HG03342 (cell line): ENCODE data around the gene RELL1.
"Not testable (repeated sequence)": the region's sequence is repeated elsewhere in the genome, so short reads cannot be mapped to it uniquely, and the experiment has no call there.

Source experiments
- ATAC-seq: cut with Tn5 transposase; IDR thresholded peaks from one replicate; pipeline ENCODE4 v1.9.1; 2021; ENCODE audit warnings: mild to moderate bottlenecking, moderate library complexity; ENCODE audit not compliant: unreplicated experiment

RELL1 gene

GRCh38 chr4:37693450-37694190 lies 7.4 kb upstream of the RELL1 start:
- ATAC-seq = no peak

GRCh38 chr4:37693030-37693429 lies 6.9 kb upstream of the RELL1 start:
- ATAC-seq = no peak

- ATAC-seq = no peak
Measured at GRCh38 chr4:37690976-37691375, 4.8 kb upstream of the RELL1 start.

DNA sequence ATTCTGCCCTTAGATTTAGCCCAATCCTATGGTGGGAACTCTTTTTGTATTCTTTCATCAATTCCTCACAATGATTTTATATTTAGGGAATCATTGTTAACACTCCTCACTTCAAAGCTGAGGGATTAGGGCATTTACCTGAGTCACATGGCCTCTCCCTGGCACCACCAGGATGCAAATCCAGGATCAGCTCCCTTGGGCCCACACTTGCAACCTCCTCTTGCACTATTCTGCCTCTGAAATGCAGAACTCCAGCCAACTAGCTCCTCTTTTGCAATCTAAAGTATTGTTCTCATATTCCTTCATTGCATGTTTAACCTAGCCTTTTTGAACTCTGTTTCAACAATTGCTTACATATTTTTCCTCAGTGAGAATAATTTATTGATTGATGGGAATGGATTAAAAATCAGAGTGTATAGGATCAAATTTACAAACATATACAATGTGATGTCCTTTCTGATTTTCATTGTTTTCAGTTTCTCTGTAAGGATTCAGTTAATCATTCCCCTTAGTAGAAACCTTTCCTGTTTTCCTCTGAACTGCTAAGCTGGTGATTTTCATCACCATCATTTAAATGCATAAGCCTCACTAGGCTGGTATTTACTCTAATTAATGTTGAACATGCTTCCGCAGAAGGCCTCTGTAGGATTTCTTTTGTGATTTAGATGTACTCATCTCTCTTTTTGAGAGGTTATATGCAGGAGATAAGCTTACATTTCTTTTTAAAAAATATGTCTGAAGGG lies 3.3 kb upstream of the RELL1 start:
- no peak for ATAC-seq

GRCh38 chr4:37687681-37688080 lies 1.5 kb upstream of the RELL1 start:
- ATAC-seq = no peak

DNA sequence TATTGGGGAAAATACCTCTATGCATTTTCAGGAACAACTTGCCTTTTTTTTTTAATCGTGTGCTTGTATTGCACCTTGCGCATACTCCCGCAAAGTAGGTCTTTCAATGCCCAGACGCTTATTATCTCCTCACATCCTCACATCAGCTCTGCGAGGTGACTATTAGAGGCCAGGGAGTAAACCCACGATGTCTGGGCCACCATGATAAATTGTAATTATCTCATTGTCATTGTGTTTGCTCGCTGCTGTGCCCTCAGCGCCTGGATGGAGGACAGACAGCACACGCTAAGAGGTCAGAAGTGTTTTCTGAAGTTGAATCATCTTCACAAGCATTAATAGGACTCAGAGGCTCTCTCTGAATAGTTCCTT lies 1.0 kb upstream of the RELL1 start:
- ATAC-seq = no peak

GRCh38 chr4:37685823-37686372 lies 278 bp downstream of the RELL1 start:
- ATAC-seq = peak; percentile 11

DNA sequence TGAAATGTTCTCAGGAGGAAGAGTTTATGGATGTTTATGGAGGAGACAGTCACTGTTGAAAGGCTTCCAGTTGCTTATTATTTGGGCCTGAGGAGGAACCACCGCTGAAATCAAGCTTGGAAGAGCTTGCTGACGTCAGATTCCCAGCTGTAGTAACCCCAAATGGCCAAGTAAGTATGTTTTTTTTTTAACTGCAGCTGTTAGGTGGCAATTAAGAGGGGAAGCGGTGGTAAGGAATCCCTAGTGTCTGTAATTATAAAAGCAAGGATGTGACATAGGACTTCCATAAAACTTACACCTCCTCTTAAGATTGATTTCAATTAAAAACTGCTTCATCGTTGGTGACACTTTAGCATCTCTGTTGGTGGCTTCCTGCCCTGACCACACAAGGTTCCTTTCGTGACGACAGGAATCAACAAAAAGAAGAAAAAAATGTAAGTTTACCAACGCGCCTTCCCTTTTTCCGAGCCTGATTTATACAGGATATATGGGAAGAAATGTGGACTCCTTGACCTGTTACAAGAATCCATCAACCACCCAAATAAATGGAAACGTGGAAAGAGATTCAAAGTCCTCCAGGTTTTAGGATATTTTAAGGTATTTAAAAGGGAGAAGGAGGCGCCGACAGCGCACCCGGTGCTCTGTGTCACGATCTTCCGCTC lies 884 bp downstream of the RELL1 start:
- no peak for ATAC-seq

DNA sequence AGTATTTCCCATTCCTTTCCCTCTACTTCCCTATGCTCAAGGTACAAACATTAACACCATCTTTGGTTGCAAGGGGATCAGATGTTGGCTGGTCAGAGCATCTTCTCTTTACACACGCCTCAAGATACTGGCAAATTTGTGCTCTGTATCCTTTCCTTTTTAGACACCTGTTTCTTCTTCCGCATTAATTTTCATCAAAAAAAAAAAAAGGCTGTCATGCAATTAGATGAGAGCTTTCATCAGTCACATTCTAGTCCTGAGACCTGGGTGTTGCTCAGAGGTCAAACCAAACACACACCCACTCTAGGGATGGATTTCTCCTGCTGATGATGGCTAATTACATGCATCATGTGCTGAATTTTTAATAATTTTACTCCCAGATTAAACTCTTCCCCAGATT lies 2.0 kb downstream of the RELL1 start:
- no peak for ATAC-seq

GRCh38 chr4:37682701-37683401 lies 3.3 kb downstream of the RELL1 start:
- ATAC-seq = peak; percentile 17

DNA sequence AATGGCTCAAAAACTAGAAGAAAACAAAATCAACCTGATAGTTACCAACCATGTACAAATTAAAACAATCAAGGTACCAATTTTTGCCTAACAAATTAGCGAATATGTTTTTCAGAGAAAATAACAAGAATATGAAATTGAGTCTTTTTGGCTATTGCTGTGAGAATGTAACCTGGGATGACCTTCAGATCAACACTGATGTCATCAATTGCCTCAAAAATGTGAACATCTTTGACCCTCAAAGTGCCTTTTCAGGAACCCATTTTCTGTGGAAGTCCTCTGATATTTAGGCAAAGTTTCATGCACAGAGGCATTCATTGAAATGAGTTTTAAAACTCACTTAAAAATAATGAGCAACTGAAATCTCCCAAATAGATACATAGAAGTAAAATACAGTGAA lies 6.1 kb downstream of the RELL1 start:
- ATAC-seq = no peak

DNA sequence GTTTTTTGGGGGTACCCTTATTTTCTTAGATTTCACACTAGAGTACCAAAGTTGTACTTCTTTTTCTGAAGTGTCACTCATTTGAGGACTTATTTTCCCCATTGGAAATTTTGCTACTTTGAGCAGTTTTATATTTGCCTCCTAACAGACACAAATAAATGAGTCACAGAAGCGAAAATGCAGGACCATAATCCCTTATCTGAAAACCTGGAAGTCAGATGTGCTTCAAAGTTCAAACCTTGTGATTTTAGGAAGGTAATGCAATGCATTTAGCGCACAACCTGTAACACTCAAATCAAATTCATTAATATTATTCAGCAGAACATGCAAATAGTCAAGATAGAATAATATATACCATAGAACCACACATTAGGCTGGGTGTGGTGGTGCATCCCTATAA lies 6.9 kb downstream of the RELL1 start:
- no peak for ATAC-seq

DNA sequence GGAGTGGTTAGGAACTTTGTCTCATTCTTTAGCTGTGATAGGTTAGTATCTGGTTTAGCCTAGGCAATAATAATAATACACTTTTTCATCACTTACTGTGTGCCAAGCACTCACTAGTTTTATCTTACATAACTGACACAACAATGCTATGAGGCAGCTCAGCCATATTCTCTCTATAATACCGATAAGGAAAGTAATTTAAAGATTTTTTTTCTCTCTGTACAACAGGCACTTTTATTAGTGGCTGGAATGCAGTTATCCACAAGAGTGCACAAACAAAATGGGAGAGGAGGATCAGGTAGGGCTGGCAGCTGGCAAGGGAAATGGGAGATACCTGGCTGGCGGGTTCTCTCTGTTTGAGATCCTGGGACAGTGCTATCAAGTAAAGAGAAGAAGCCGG lies 7.6 kb downstream of the RELL1 start:
- ATAC-seq = no peak

GRCh38 chr4:37675587-37676290 lies 10.4 kb downstream of the RELL1 start:
- ATAC-seq = peak; percentile 91

DNA sequence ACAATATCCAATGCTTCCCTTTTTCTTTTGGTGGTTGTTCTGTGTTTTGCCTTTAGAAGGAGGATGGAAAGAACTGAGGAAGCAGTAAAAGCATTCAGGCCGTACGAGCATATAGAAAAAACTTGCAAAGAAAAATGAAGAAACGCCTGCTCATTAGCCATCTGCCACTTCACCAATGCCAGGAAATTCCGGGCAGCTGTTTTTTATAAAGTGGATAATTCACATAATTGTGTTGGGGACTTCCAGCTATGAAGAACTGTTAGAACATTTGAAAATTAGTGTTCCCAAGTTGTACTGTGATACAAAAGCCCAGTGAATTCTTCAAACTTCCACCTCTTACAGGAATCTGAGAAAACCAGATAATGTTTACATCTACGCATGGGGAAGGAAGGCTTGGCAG lies 11.7 kb downstream of the RELL1 start:
- no peak for ATAC-seq

DNA sequence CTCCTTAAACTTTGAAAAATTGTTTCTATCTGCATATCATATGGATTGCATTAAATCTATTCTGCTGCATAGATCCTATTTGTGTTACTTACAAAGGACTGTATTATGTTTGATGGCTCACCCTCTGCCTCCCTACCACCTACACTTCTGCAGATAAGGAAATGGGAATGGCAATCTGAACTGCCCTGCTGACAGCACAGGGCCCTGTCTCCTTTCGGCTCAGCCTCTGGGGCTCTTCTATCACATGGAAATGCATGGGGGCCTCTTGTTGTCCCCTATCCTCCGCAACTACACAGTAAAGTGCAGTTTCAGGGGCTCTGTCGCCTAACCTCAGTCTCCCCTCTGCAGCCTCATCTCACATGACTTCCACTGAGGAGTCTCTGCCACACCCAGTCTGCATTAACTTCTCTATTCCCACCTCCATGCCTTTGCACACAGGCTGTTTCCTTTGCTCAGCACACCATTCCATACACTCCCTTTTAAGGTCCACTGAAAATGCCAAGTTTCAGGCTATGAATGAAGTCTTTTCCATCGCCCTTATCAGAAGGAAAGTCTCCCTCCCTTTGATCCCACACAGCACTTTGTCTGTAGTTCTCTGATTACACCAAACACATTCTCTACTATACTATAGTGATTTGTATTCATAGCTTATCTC lies 12.5 kb downstream of the RELL1 start:
- no peak for ATAC-seq

- ATAC-seq = no peak
Measured at GRCh38 chr4:37671072-37671471, 15.1 kb downstream of the RELL1 start.

DNA sequence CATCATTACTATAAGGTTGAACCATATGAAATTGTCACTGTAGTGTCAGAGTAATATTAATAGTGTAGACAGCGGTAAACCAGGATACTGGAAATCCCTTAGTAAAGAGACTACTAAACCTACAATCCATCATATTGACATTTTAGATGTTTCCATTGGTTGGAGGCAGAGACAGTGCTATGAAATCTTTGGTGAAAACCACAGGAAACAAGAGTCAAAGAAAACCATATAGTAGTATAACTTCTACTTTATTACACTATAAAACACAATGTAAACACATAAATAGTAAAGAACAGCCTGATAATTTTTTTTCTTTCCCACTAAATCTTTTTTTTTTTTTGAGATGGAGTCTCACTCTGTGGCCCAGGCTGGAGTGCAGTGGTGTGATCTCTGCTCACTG lies 15.9 kb downstream of the RELL1 start:
- no peak for ATAC-seq

GRCh38 chr4:37669124-37669523 lies 17.1 kb downstream of the RELL1 start:
- not testable (repeated sequence) for ATAC-seq
